ENCODE measurements around the gene HEPHL1.
"Not testable (repeated sequence)": the region's sequence is repeated elsewhere in the genome, so short reads cannot be mapped to it uniquely, and the experiment has no call there.

HEPHL1 gene, protein sequence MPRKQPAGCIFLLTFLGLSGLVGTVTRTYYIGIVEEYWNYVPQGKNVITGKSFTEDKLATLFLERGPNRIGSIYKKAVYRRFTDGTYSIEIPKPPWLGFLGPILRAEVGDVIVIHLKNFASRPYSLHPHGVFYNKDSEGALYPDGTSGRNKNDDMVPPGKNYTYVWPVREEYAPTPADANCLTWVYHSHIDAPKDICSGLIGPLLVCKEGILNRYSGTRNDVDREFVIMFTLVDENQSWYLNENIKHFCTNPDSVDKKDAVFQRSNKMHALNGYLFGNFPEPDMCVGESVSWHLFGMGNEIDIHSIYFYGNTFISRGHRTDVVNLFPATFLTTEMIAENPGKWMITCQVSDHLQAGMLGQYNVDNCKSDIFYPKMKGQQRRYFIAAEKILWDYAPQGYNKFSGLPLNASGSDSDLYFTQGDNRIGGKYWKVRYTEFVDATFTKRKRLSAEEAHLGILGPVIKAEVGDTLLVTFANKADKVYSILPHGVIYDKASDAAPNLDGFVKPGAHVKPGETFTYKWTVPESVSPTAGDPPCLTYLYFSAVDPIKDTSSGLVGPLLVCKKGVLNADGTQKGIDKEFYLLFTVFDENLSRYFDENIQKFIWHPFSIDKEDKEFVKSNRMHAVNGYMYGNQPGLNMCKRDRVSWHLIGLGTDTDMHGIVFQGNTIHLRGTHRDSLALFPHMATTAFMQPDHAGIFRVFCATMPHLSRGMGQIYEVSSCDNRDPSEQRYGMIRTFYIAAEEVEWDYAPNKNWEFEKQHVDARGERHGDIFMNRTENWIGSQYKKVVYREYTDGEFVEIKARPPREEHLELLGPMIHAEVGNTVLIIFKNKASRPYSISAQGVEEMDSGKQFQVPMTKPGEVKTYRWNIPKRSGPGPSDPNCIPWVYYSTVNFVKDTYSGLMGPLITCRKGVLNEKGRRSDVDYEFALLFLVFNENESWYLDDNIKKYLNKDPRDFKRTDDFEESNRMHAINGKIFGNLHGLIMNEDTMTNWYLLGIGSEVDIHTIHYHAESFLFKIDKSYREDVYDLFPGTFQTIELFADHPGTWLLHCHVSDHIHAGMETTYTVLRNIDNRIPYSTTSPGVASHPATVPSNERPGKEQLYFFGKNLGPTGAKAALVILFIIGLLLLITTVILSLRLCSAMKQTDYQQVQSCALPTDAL

DNA sequence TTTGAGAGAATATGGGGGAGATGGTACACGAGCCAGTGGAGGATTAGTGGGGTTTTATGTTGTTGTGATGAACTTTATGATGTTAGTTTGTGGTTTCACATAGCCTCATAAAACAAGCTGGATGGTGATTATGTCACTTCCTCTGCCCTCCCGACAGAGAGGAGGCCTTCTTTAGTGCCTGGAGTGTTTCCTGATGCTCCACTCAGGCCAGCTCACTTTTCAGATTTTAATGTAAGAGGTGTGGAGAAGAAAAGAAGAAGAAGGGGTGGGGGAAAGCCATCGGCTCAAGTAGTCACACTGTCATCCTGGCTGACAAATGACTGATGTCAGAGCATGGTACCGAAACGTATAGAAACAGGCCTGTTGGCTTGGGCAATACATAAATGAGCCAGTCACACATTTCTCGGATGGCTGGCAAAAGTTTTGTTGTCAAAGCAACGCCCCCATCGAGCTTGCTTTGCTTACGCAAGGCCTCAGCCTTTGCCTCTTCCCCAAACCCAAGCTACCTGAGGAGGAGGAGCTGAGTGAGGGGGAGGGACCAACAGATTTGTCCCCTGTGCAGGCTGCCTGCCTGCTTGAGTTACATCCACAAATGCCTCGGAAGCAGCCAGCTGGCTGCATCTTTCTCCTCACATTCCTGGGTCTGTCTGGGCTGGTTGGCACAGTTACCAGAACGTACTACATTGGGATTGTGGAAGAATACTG lies at the start of gene HEPHL1:
Gene HEPHL1 (plus strand): TSS at position 578 of the 705 bp plus-strand sequence. CDS start 15 bp downstream, at position 593.
- H3K9me3 Mint-ChIP-seq: no peaks in the 10 kb centered on the region
- no peak within 1 kb of the TSS for H3K27ac Mint-ChIP-seq
- no peaks in the 10 kb centered on the region for H3K4me1 Mint-ChIP-seq (ENCODE audit: low read depth)
- H3K27me3 Mint-ChIP-seq: no peaks in the 10 kb centered on the region
- H3K36me3 Mint-ChIP-seq (ENCODE audit: low read depth): no peaks in the 10 kb centered on the region
- no peak within 1 kb of the TSS for H3K4me3 Mint-ChIP-seq

DNA sequence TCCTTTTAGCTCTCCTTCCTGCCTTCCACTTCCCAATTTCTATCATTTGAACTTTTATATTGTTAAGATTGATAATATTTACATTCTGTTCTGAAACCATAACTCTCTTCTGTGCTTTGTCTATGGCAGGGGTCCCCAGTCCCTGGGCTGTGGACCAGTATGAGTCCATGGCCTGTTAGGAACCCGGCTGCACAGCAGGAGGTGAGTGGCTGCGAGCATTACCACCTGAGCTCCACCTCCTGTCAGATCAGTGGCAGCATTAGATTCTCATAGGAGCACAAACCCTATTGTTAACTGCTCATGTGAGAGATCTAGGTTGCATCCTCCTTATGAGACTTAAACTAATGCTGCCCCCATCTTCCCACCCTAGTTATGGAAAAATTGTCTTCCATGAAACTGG lies 48.4 kb upstream of the HEPHL1 start:
- Mint-ChIP-seq H3K4me1 (ENCODE audit: low read depth) (no peaks in the 10 kb centered on the region), H3K9me3 (peaks cover 4% of the 10 kb centered on the region), H3K4me3 (no peak overlapping the region), H3K27me3 (peaks cover 10% of the 10 kb centered on the region), H3K27ac (no peak overlapping the region), H3K36me3 (ENCODE audit: low read depth) (no peaks in the 10 kb centered on the region)

DNA sequence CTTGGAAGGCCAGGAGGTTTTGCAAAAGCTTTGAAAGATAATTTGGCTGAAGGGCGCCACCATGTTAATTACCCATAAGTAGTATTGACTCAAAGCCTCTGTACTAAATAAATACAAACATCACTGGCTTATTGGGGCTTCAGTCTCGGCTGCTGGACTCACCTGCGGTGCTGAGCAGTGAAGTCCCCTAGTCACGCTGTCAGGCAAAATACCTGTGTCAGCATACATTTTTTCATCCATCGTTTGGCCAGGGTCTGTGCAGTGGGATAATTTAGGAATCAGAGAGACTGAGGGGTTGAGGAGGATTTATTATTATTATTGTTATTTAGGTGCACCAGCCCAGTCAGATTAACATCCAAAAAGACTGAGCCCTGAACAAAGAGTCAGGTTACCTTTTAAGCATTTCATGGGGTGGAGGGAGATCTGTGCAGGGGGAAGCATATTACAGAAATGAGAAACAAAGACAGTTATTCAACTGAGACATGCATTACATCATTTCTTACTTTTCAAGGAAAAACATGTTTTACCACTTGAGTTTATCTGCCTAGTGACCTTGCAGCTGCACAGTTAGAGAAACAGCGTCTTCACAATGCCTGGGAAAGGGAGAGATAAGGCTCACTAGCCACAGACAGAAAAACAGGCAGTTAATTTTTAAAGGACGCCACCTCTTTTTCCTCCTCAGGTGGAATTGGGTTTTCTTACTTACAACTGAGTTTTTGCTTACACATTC lies 47.7 kb upstream of the HEPHL1 start:
- H3K27me3 Mint-ChIP-seq; H3K4me3 Mint-ChIP-seq; H3K9me3 Mint-ChIP-seq; H3K27ac Mint-ChIP-seq; H3K4me1 Mint-ChIP-seq (ENCODE audit: low read depth); H3K36me3 Mint-ChIP-seq (ENCODE audit: low read depth): not testable (repeated sequence)

DNA sequence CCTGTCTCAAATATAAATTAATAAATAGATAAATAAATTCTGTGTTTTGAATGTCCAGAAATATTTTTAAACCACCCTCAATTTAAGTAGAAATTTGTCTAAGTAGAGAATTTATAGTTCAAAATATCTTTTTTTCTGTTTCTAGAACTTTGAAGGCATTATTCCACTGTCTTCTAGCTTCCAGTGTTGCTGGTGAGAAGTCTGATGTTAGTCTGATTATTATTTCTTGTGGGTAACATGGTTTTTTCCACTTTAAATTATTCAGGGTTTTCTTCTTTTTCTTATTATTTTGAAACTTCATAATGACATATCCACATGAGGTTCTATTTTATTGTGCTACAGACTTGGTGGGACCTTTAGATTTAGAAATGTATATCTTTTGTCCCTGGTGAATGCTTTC lies 46.4 kb upstream of the HEPHL1 start:
- H3K4me3 Mint-ChIP-seq: no peak overlapping the region
- no peak overlapping the region for H3K27ac Mint-ChIP-seq
- no peaks in the 10 kb centered on the region for H3K36me3 Mint-ChIP-seq (ENCODE audit: low read depth)
- peaks cover 4% of the 10 kb centered on the region for H3K9me3 Mint-ChIP-seq
- no peaks in the 10 kb centered on the region for H3K4me1 Mint-ChIP-seq (ENCODE audit: low read depth)
- H3K27me3 Mint-ChIP-seq: peaks cover 15% of the 10 kb centered on the region

- H3K27me3 Mint-ChIP-seq: peaks cover 11% of the 10 kb centered on the region
- H3K27ac Mint-ChIP-seq; H3K4me3 Mint-ChIP-seq; H3K9me3 Mint-ChIP-seq; H3K36me3 Mint-ChIP-seq (ENCODE audit: low read depth); H3K4me1 Mint-ChIP-seq (ENCODE audit: low read depth): not testable (repeated sequence)
Measured at GRCh38 chr11:93976577-93977254, 44.4 kb upstream of the HEPHL1 start.

DNA sequence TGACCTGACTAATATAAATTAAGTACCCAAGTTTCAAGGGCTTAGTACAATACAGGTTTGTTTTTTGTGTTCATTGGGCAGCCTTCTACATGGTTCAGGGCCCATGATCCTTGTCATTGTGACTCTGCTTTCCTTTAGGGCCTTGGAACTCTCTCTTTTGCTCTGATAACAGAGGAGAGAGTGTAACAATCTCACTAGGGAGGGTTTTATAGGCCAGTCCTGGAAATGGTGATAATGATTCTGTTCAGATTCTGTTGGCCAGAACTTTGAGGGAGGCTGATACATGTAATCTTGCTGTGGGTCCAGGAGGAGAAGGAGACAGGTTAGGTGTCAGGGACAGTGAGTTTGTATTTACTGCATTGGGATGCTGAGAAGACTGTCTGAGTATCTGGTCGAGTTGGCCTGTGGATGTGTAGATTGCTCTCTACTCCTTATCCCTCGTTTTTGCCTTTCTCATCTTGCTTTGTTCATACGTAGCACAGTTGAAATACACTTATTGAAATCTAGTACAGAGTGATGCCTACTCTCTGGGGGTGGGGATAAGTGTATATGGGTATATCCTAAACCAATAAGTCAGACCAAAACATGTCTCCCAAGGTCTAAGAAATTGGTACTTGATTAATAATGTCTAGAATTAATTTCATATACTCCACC lies 37.5 kb upstream of the HEPHL1 start:
- Mint-ChIP-seq H3K9me3 (no peaks in the 10 kb centered on the region), H3K4me1 (ENCODE audit: low read depth) (no peaks in the 10 kb centered on the region), H3K27me3 (peaks cover 14% of the 10 kb centered on the region), H3K27ac (no peak overlapping the region), H3K36me3 (ENCODE audit: low read depth) (no peaks in the 10 kb centered on the region), H3K4me3 (no peak overlapping the region)

- Mint-ChIP-seq H3K36me3 (ENCODE audit: low read depth) (no peaks in the 10 kb centered on the region), H3K9me3 (no peaks in the 10 kb centered on the region), H3K27ac (no peak overlapping the region), H3K4me3 (no peak overlapping the region), H3K4me1 (ENCODE audit: low read depth) (no peaks in the 10 kb centered on the region), H3K27me3 (peaks cover 16% of the 10 kb centered on the region)
Measured at GRCh38 chr11:93984196-93984567, 37.0 kb upstream of the HEPHL1 start.

DNA sequence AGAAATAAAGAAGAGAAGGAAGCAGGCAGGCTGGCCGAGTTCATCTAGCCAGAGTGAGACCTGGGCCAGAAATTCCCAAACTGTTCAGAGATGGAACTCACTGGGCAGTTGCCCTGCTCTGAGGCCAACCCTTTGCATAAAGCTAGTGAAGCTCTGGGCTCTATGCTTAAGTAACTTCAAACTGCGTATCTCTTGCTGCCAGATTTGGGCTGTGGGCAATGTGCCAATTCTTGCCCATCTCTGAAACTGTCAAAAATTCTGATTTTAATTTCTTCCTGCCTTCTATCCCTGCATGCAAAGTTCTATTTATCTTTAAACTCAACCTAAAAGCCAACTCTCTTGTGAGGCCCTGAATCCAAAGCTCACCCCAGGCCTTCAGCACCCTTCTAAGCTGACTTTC lies 36.2 kb upstream of the HEPHL1 start:
- Mint-ChIP-seq H3K9me3 (no peaks in the 10 kb centered on the region), H3K4me3 (no peak overlapping the region), H3K4me1 (ENCODE audit: low read depth) (no peaks in the 10 kb centered on the region), H3K27me3 (peaks cover 10% of the 10 kb centered on the region), H3K36me3 (ENCODE audit: low read depth) (no peaks in the 10 kb centered on the region), H3K27ac (no peak overlapping the region)

DNA sequence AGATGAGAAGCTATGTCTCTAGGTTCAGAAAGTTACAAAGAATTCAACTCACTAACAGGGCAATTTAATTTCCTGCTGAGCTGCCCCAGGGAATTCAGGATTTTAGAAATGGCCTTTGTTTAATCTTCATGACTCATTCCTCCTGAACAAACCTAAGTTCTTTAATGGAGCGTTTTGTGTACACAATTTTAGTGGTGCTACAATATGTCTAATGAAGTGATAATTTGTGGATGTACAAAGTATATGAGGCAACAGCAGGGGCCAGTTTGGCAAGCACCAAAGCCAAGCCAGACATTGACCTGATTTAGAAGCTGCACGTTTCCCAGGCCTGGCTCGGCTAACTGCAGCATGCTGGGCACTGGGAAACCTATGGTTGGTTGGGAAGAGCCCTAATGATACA lies 34.4 kb upstream of the HEPHL1 start:
- no peaks in the 10 kb centered on the region for H3K36me3 Mint-ChIP-seq (ENCODE audit: low read depth)
- no peak overlapping the region for H3K27ac Mint-ChIP-seq
- H3K4me3 Mint-ChIP-seq: no peak overlapping the region
- H3K9me3 Mint-ChIP-seq: no peaks in the 10 kb centered on the region
- H3K27me3 Mint-ChIP-seq: peaks cover 16% of the 10 kb centered on the region
- no peaks in the 10 kb centered on the region for H3K4me1 Mint-ChIP-seq (ENCODE audit: low read depth)

DNA sequence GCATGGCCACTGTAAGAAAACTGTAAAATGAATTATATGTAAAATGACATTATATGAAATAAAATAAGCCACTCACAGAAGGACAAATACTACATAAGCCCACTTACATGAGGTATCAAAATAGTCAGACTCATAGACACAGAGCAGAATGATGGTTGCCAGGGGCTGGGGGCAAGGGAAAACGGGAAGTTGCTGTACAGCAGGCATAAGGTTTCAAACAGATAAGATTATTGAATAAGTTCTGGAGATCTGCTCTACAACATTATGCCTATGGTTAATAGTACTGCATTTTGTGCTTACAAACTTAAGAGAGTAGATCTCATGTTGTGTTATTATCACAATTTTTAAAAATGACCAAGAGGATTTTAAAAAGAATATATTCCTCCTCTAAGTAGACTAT lies 32.7 kb upstream of the HEPHL1 start:
- no peaks in the 10 kb centered on the region for H3K4me1 Mint-ChIP-seq (ENCODE audit: low read depth)
- H3K27me3 Mint-ChIP-seq: peaks cover 16% of the 10 kb centered on the region
- H3K36me3 Mint-ChIP-seq (ENCODE audit: low read depth): no peaks in the 10 kb centered on the region
- no peak overlapping the region for H3K4me3 Mint-ChIP-seq
- H3K27ac Mint-ChIP-seq: no peak overlapping the region
- peaks cover 10% of the 10 kb centered on the region for H3K9me3 Mint-ChIP-seq

- Mint-ChIP-seq H3K36me3 (ENCODE audit: low read depth) (no peaks in the 10 kb centered on the region), H3K9me3 (peaks cover 10% of the 10 kb centered on the region), H3K27ac (no peak overlapping the region), H3K4me3 (no peak overlapping the region), H3K4me1 (ENCODE audit: low read depth) (no peaks in the 10 kb centered on the region), H3K27me3 (peaks cover 16% of the 10 kb centered on the region)
Measured at GRCh38 chr11:93988912-93989311, 32.2 kb upstream of the HEPHL1 start.

GRCh38 chr11:93993747-93994146 lies 27.4 kb upstream of the HEPHL1 start:
- Mint-ChIP-seq H3K27ac (no peak overlapping the region), H3K27me3 (peaks cover 10% of the 10 kb centered on the region), H3K9me3 (peaks cover 19% of the 10 kb centered on the region), H3K4me1 (ENCODE audit: low read depth) (no peaks in the 10 kb centered on the region), H3K4me3 (no peak overlapping the region), H3K36me3 (ENCODE audit: low read depth) (no peaks in the 10 kb centered on the region)

GRCh38 chr11:93997741-93998140 lies 23.4 kb upstream of the HEPHL1 start:
- H3K36me3 Mint-ChIP-seq (ENCODE audit: low read depth): no peaks in the 10 kb centered on the region
- peaks cover 17% of the 10 kb centered on the region for H3K9me3 Mint-ChIP-seq
- H3K27ac Mint-ChIP-seq: no peak overlapping the region
- H3K27me3 Mint-ChIP-seq: no peaks in the 10 kb centered on the region
- H3K4me1 Mint-ChIP-seq (ENCODE audit: low read depth): no peaks in the 10 kb centered on the region
- H3K4me3 Mint-ChIP-seq: no peak overlapping the region

Measured in stimulated activated naive CD8-positive, alpha-beta T cell treated with anti-CD3 and anti-CD28 coated beads, Interleukin-15, Interleukin-2, amounts not matched to agents 100 ng/mL and 50 ng/mL, for 24 hours (primary cell).